GM12892 (cell line): ENCODE results near the gene POLL.

Experiments
- POLR2A ChIP-seq: IDR thresholded peaks from 2 replicates; pipeline ENCODE4 v1.6.1; 2011; ENCODE audit warnings: low read depth, low read length, control low read depth
- POLR2AphosphoS5 ChIP-seq: IDR thresholded peaks from 2 replicates; pipeline ENCODE4 v1.6.1; 2011; ENCODE audit warnings: low read depth, low read length, control low read depth
- TAF1 ChIP-seq: IDR thresholded peaks from 2 replicates; pipeline ENCODE4 v1.6.1; 2011; ENCODE audit warnings: low read depth, mild to moderate bottlenecking, control low read depth, low read length, borderline replicate concordance

DNA sequence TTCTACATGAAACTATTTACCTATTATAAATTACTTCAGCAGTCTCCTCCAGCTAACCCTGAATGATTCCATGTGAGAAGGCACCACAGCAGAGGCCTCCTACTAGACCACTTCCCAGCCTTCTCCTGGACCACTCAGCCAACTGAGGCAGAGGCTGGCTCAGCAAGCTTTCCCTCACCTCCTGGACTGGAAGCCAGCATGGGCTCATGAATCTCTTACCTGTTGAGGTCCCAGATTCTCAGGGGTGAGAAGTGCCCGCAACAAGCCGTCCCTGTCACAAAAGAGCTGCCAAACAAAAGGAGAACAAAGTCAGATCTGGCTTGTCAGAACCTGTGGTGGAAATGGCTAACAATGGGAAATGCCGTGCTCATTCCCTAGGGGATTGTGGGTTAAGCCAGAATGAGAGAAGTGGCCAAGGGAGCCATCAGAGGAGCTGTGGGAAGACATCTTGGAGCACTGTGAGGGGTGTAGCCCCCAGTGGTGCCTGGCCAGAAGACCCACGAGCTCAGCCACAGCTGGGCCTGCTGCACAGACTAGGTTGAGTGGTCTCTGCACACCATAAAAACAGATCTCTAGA, 36.6 kb upstream of the POLL start:
- TF ChIP-seq POLR2A (no peak), POLR2AphosphoS5 (no peak), TAF1 (no peak)
